NCI-H446 (cell line): ENCODE data around the gene PRKAG2.

ENCODE experiments used
- DNase-seq, 2 experiments: peaks; one replicate each; lab custom pipeline; 2025; lab: John Stamatoyannopoulos, UW

The PRKAG2 gene

DNA sequence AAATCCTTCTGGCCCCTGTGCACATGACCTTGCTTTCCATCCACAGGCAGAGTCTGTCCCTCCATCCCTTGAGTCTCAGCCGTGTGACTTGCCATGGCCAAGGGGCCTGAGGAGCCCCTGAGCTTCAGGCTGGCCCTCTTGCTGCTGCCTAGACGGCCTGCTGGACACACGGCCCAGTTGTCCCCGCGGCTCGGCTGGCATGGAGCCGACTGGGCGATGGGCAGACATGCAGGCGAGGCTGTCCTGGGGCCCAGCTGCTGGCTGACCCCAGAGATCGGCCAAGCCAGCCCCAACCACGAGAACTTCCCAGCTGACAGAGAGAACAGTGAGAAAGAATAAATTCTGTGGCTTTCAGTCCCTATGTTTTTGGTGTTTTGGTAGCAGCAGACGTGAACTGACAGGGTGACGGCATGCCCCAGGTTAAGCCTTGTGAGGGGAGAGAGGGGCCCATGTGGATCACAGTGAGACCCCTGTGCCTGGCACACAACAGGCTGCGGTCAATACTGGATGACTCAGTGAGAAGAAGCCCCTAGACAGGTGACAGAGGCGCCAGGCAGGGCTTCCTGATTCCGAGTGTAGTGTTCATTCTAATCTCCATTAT lies 11.7 kb downstream of the PRKAG2 start:
- no peak for DNase-seq

DNA sequence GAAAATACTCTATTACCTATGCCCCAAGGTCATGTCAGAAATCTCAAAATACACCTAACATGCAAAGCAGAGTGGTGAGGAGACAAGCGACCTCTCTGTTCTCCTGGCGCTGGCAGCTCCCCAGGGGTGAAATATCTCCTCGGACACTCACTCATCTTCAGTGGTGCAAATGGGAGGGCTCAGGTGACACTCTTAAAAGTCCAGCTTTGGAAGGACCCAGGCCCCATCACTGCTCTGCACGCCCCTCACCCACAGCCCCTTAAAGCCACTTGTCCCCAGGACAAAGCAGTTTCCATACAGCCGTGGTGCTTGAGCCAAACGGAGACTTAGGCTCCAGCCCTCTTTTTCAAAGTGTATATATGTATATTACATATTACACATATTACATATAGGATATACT lies 12.4 kb downstream of the PRKAG2 start:
- DNase-seq, result no peak

DNA sequence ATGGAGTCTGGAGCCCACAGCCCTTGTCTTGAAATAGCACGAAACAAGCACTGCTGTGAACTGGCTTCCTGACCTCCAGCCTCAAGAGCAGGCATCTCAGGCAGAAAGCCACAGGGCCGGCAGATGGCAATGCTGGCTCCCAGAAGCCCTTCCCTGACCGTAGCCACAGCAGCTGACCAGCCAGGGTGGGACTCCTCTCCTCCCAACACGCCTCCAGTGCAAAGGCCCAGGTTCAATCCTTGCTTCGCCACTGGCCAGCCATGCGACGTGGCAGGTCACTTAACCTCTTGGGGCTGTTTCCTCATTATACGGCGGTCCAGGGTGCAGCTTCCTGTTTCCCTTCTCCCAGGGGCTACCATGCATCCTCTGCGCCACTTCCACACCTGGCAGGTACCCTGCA lies 12.8 kb downstream of the PRKAG2 start:
- no peak for DNase-seq

DNA sequence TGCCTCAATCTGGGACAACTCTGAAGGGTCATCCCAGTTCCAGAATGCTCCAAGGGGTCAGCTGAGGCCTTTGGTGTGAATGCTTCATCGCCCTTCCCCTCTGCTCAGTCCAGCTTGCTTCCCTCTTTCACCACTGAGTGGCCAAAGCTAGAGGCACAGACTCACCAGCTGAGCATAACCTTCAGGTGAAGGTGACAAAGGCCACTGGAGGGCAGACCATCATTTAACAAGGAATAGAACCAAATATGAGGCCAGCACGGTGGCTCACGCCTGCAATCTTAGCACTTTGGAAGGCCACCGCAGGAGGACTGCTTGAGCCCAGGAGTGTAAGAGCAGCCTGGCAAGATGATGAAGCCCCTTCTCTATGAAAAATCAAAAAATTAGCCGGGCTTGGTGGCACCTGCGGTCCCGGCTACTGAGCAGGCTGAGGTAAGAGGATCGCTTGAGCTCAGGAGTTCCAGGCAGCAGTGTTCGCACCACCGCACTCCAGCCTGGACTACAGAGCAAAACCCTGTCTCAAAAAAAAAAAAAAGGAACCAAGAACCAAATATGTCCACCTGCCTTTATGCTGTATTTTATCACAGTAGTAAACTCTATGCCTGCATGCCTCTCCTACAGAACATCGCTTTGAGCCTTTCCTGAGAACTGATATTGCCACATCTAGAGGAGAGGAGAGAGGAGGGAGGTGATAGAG lies 13.4 kb downstream of the PRKAG2 start:
- DNase-seq, result no peak

- DNase-seq, result no peak
These were observed 14.1 kb downstream of the PRKAG2 start for GRCh38 chr7:151862606-151863381.

DNA sequence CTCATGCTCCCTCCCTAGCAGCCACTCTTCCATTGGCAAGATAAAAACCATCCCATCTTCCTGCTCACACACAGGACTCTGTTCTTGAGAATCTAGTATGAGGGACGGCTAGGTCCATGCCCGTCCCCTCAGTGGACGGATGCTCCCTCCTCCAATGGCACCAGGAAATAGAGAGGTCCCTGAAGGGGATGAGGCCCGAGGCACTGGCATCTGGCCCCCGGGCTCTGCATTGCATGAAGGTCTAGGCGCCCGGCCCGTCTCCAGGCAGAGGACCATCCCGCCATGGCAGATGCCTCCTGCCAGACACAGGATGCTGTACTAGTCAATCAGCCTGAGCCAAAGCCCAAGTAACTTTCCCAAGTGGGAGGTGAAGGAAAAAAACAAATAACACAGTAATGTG lies 15.0 kb downstream of the PRKAG2 start:
- DNase-seq, result no peak

- no peak for DNase-seq
These were observed 16.1 kb downstream of the PRKAG2 start for GRCh38 chr7:151860771-151861170.

GRCh38 chr7:151859948-151860685 lies 16.8 kb downstream of the PRKAG2 start:
- no peak for DNase-seq

DNA sequence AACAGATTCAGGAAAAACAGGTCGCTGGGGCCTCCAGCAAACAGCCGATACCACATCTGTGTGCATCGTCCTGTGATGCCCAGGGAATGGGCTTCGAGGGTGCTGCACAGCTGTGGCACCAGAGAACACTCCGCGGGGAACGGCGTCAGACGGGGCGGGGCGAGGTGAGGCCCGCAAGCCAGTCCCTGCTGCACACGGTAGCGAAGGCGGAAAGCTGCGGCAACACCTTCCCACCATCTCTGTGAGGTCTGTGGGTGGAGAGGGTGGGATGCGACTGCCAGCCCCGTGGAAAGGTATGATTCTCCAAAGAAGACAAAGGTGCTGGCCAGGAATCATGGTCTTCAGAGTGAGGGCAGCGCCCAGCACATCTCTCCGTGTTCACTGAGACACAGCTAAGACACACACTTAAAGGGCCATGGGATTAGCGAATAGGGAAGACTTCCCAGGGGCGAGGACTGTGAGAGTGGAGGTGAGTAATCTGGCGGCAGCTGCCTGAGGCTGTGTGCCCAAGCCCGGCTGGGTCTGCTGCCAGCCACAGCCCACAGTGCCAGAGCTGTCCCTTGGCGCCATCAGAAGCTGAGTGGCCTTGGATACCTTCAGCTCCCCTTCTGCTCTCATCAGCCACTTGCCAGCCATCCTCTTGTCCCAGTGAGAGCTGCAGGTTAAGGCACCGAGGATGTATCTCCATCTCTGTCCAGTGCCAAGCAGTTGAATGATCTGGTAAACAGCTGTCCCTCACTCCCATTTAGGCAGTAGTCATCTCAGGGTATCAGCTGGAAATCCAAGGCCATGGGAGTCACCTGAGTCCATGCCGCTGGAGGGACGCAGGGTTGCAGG lies 17.6 kb downstream of the PRKAG2 start:
- DNase-seq, result peak in 1 of 2 experiments; percentile 69

- no peak for DNase-seq
These were observed 18.5 kb downstream of the PRKAG2 start for GRCh38 chr7:151858456-151858855.

- no peak for DNase-seq
These were observed 19.0 kb downstream of the PRKAG2 start for GRCh38 chr7:151857866-151858450.

GRCh38 chr7:151857412-151857811 lies 19.5 kb downstream of the PRKAG2 start:
- peak in 1 of 2 experiments; percentile 42 for DNase-seq

DNA sequence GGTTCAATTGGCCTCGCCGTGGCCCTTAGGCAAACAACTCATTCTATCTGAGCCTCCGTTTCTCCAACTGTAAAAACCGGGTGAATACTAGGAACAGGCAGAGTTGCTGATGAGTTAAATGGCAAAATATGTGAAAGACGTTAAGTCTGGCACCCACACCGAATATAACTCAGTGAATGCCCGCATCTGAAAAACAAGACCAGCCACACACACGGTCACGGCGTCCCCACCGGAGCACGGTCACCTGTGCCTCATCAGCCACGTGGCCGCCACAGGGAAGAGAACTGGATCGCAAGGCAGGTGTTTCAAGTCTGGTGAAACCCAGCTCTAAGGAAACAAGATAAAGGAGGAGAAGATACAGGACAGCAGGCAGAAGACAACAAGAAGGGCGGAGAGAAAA lies 20.4 kb downstream of the PRKAG2 start:
- DNase-seq, result no peak

DNA sequence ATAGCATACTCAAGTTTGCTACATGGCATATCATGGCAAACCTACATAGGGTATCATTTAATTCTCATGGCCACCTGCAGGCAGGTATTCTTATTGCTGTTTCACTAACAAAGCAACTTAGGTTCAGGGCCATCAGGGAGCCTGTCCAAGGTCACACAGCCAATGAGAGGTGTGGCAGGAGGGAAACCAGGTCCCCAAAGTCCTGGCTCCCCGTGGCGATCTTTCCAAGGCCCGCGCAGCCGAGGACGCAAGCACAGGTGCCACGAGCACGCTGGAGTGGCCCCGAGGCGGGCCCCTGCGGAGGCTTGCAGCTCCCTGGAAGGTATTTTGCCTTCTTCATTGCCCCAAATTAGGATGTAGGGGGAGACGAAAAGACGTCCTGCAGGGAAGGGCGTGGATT lies 20.8 kb downstream of the PRKAG2 start:
- no peak for DNase-seq

GRCh38 chr7:151854720-151855071 lies 22.2 kb downstream of the PRKAG2 start:
- DNase-seq, result no peak

GRCh38 chr7:151853896-151854719 lies 22.8 kb downstream of the PRKAG2 start:
- DNase-seq, result no peak

DNA sequence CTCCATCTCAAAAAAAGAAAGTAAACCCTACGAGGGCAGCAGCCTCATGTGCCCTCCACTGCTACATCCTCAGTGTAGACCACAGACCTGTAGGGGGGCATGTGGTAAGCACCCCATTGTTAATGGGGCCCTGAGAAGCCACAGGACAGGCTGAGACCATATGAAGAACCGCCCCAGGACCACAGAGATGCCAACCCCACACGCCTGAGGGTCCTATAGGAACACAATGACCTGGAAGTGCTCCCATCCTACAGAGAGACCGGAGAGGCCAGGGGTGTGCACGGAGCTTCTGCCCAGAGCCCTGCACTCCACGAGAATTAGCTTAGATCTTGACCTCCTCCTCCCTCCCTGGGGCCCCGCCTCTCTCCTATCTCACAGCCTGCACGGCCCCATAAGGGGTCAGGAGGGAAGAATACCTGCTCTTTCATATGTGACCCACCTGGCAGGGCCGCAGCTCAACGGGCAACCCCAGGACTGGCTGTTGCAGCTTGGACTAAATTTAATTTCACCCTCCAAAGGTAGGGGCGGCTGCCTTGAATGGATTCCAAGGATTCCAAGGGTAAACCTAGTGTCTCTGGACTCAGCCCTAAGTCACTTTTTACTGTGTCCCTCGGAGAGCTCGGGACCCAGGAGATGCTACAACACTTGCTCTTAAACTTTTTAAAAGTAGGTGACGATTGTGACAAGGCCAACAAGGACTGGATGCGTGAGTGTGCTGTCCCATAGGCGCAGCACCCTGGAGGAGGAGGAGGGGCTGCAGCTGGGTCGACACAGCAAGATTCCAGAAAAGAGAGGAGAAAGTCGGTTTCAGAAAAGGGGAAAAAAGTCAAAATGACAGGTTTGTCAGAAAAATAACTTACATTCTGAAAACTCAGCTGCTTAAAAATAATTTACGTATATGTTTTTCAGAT lies 24.2 kb downstream of the PRKAG2 start:
- DNase-seq, result no peak

DNA sequence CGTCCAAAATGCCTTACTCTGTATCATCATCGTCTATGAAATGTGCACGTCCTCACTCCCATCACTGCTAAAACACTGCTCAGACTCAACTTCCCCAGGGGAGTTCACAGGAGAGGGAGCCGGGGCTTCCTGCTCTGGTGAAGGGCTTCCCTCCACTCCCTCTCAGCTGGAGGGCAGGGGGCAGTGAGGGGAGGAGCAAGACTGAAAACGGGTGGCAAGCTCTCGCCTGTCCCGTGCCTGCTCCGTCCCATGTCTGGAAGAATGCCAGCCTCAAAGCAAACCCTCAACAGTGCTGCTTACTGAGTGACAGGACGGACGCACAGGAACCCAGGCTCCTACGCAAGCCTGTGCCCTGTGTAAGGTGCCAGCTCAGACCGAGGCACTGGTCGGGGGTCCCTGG lies 25.1 kb downstream of the PRKAG2 start:
- DNase-seq, result no peak

- DNase-seq, result no peak
These were observed 25.7 kb downstream of the PRKAG2 start for GRCh38 chr7:151851145-151851751.
